IMR-90 (cell line): ENCODE results near the gene FSTL1. TPM values are rescaled to one million over a fixed set of nuclear protein-coding genes. Genes with fewer than 3 reads are reported as not detected.

Experiments
- ATAC-seq: fragments of 200-7000 bp; cut with Tn5 transposase; 2 replicates; pipeline ENCODE4 v1.9.1; 2020; ENCODE audit warnings: low read depth, mild to moderate bottlenecking, moderate library complexity
- BruUV-seq: library from RNA; stranded (reverse); fragments of 400-500 nt; replicated peaks from 2 replicates; lab custom pipeline; 2021; lab: Mats Ljungman, UMichigan
- CTCF ChIA-PET: fragments of 300-600 bp; formaldehyde crosslinking; extraction: SDS; loops from one replicate; lab custom pipeline; 2021; ENCODE audit warnings: antibody characterized with exemption; lab: Yijun Ruan, JAX
- POLR2A ChIA-PET: fragments of 300-600 bp; sonication (Branson Sonifier 250); formaldehyde crosslinking; loops from one replicate; lab custom pipeline; 2022; ENCODE audit warnings: antibody characterized with exemption; ENCODE audit not compliant: unreplicated experiment; lab: Charles Lee
- DNase-seq: peaks from one replicate; pipeline ENCODE4 v3.0.0; 2013
- H2AFZ ChIP-seq: replicated peaks from 2 replicates; pipeline ENCODE3; 2013; ENCODE audit warnings: low read length, mild to moderate bottlenecking; ENCODE audit not compliant: poor library complexity
- H2AK5ac ChIP-seq: 2 replicates; pipeline ENCODE4 v1.6.1; 2013; ENCODE audit warnings: low read depth, low read length, inconsistent platforms
- H2AK9ac ChIP-seq: replicated peaks from 2 replicates; pipeline ENCODE3; 2013; ENCODE audit warnings: mild to moderate bottlenecking, low read depth, low read length, moderate library complexity; ENCODE audit not compliant: poor library complexity
- H2BK120ac ChIP-seq: 2 replicates; pipeline ENCODE4 v1.6.1; 2013; ENCODE audit warnings: low read depth, low read length, inconsistent platforms
- H2BK15ac ChIP-seq: 3 replicates; pipeline ENCODE4 v1.6.1; 2013; ENCODE audit warnings: low read depth, low read length, inconsistent platforms
- H2BK20ac ChIP-seq: 2 replicates; pipeline ENCODE4 v1.6.1; 2013; ENCODE audit warnings: low read depth, mild to moderate bottlenecking, inconsistent platforms, low read length, moderate library complexity
- H2BK5ac ChIP-seq: 2 replicates; pipeline ENCODE4 v1.6.1; 2013; ENCODE audit warnings: mild to moderate bottlenecking, low read depth, low read length, inconsistent platforms; ENCODE audit not compliant: poor library complexity, severe bottlenecking
- H3K14ac ChIP-seq: replicated peaks from 2 replicates; pipeline ENCODE4 v1.6.1; 2013; ENCODE audit warnings: low read depth, low read length, inconsistent platforms
- H3K18ac ChIP-seq: 2 replicates; pipeline ENCODE4 v1.6.1; 2013; ENCODE audit warnings: low read depth, low read length, control low read depth
- H3K23ac ChIP-seq: 2 replicates; pipeline ENCODE4 v1.6.1; 2013; ENCODE audit warnings: low read depth, low read length, inconsistent platforms
- H3K27ac ChIP-seq: 2 replicates; pipeline ENCODE4 v1.5.1; 2013; ENCODE audit warnings: mild to moderate bottlenecking, control low read depth, low read length; ENCODE audit not compliant: insufficient read depth
- H3K27me3 ChIP-seq: 2 replicates; pipeline ENCODE4 v1.6.1; 2013; ENCODE audit warnings: low read length; ENCODE audit not compliant: control insufficient read depth, insufficient read depth
- H3K36me3 ChIP-seq: 2 replicates; pipeline ENCODE4 v1.6.1; 2013; ENCODE audit warnings: low read length, mixed read lengths; ENCODE audit not compliant: control insufficient read depth, insufficient read depth
- H3K4ac ChIP-seq: 2 replicates; pipeline ENCODE4 v1.6.1; 2013; ENCODE audit warnings: low read depth, low read length, inconsistent platforms
- H3K4me1 ChIP-seq: 2 replicates; pipeline ENCODE4 v1.6.1; 2013; ENCODE audit warnings: low read length, mixed read lengths; ENCODE audit not compliant: control insufficient read depth, insufficient read depth
- H3K4me2 ChIP-seq: 2 replicates; pipeline ENCODE4 v1.6.1; 2013; ENCODE audit warnings: low read depth, mild to moderate bottlenecking, control low read depth, low read length, moderate library complexity
- H3K4me3 ChIP-seq: 2 replicates; pipeline ENCODE4 v1.5.1; 2013; ENCODE audit warnings: low read depth, mild to moderate bottlenecking, control low read depth, low read length, moderate library complexity; ENCODE audit not compliant: insufficient read depth
- H3K56ac ChIP-seq: 2 replicates; pipeline ENCODE4 v1.6.1; 2013; ENCODE audit warnings: low read length, inconsistent platforms; ENCODE audit not compliant: insufficient read depth; ENCODE audit errors: extremely low read depth
- H3K79me1 ChIP-seq, 2 experiments: 2 replicates each; pipeline ENCODE4 v1.6.1; 2013; ENCODE audit warnings: low read length in 2 of 2, inconsistent platforms in 1 of 2, low read depth in 1 of 2
- H3K9ac ChIP-seq: 2 replicates; pipeline ENCODE4 v1.6.1; 2013; ENCODE audit warnings: low read depth, low read length, control low read depth
- H3K9me1 ChIP-seq: 2 replicates; pipeline ENCODE4 v1.6.1; 2013; ENCODE audit warnings: low read length, inconsistent platforms; ENCODE audit not compliant: insufficient read depth
- H3K9me3 ChIP-seq: 2 replicates; pipeline ENCODE4 v1.6.1; 2013; ENCODE audit warnings: low read length; ENCODE audit not compliant: control insufficient read depth, insufficient read depth
- H4K20me1 ChIP-seq: 2 replicates; pipeline ENCODE4 v1.6.1; 2013; ENCODE audit warnings: low read length, inconsistent platforms; ENCODE audit not compliant: insufficient read depth
- H4K5ac ChIP-seq: 2 replicates; pipeline ENCODE4 v1.6.1; 2013; ENCODE audit warnings: mild to moderate bottlenecking, low read depth, low read length, control low read depth
- H4K8ac ChIP-seq, 2 experiments: 2 replicates each; pipeline ENCODE4 v1.6.1; 2013; ENCODE audit warnings: low read depth in 2 of 2, low read length in 2 of 2, control low read depth in 1 of 2, inconsistent platforms in 1 of 2
- H4K91ac ChIP-seq: 2 replicates; pipeline ENCODE4 v1.6.1; 2013; ENCODE audit warnings: low read depth, low read length, inconsistent platforms; ENCODE audit not compliant: insufficient read depth
- BHLHE40 ChIP-seq: fragments of 150-350 bp; IDR thresholded peaks from 2 replicates; pipeline ENCODE4 v1.6.1; 2016; ENCODE audit warnings: mild to moderate bottlenecking, low read depth, low read length
- CEBPB ChIP-seq: IDR thresholded peaks from 2 replicates; pipeline ENCODE4 v1.6.1; 2012; ENCODE audit warnings: low read depth, low read length, improper control_type of control experiment
- CHD1 ChIP-seq: IDR thresholded peaks from 2 replicates; pipeline ENCODE4 v1.6.1; 2012; ENCODE audit warnings: low read depth, low read length, improper control_type of control experiment
- ELK1 ChIP-seq: fragments of 150-350 bp; IDR thresholded peaks from 2 replicates; pipeline ENCODE4 v1.6.1; 2016; ENCODE audit warnings: low read depth, mild to moderate bottlenecking, low read length, moderate library complexity, borderline replicate concordance
- FOS ChIP-seq: fragments of 150-350 bp; IDR thresholded peaks from 2 replicates; pipeline ENCODE4 v1.6.1; 2016; ENCODE audit warnings: low read depth, low read length
- MAFK ChIP-seq: IDR thresholded peaks from 2 replicates; pipeline ENCODE4 v1.6.1; 2012; ENCODE audit warnings: low read depth, low read length, improper control_type of control experiment
- MAZ ChIP-seq: IDR thresholded peaks from 2 replicates; pipeline ENCODE4 v1.6.1; 2012; ENCODE audit warnings: low read depth, mild to moderate bottlenecking, low read length, improper control_type of control experiment, moderate library complexity, borderline replicate concordance
- MXI1 ChIP-seq: IDR thresholded peaks from 2 replicates; pipeline ENCODE4 v1.6.1; 2012; ENCODE audit warnings: low read depth, mild to moderate bottlenecking, low read length, moderate library complexity, borderline replicate concordance
- POLR2A ChIP-seq: IDR thresholded peaks from 2 replicates; pipeline ENCODE4 v1.6.1; 2012; ENCODE audit warnings: mild to moderate bottlenecking, low read depth, low read length
- RAD21 ChIP-seq: IDR thresholded peaks from 2 replicates; pipeline ENCODE4 v1.6.1; 2012; ENCODE audit warnings: low read length, improper control_type of control experiment
- RCOR1 ChIP-seq: IDR thresholded peaks from 2 replicates; pipeline ENCODE4 v1.6.1; 2012; ENCODE audit warnings: mild to moderate bottlenecking, low read length, improper control_type of control experiment; ENCODE audit not compliant: insufficient replicate concordance
- WGBS, 2 experiments: methylation state at CpG; one replicate each; pipeline versions ENCODE4 v1.1.5 to v1.1.7; 2013; ENCODE audit warnings: missing lambda C conversion rate in 2 of 2; ENCODE audit not compliant: insufficient read length in 1 of 2; ENCODE audit errors: extremely low coverage in 2 of 2; 5-methylcytosine and 5-hydroxymethylcytosine counted together
- dilution Hi-C: fragments of 300-500 bp; cut with HindIII; formaldehyde crosslinking; loops from one replicate; pipeline ENCODE4 v1.14.3; 2018; ENCODE audit warnings: low sequenced_read_pairs; ENCODE audit not compliant: unreplicated experiment
- in situ Hi-C: fragments of 300-500 bp; cut with MboI; formaldehyde crosslinking; loops from 3 replicates; pipeline ENCODE4 v1.14.3; 2019; ENCODE audit warnings: low sequenced_read_pairs, inconsistent platforms, mixed read lengths
- intact Hi-C: fragments of 100-400 bp; cut with micrococcal nuclease; formaldehyde crosslinking; loops from 2 replicates; pipeline ENCODE4 v1.10.0; 2022
- polyA plus RNA-seq, 3 experiments: library from polyadenylated mRNA; depleted of rRNA; stranded (reverse); fragments of >200 nt; gene quantifications; 2 replicates each; pipeline ENCODE4 v1.2.3, GENCODE V29; 2012; ENCODE audit warnings: low replicate concordance in 1 of 3
- total RNA-seq: library from RNA; depleted of rRNA; stranded (reverse); fragments of >200 nt; gene quantifications from 2 replicates; pipeline ENCODE4 v1.2.3, GENCODE V29; 2012
- TF ChIP-seq, protein P1 (sequence below): conservative IDR thresholded peaks from 2 replicates; pipeline ENCODE4 v1.5.1; 2012; ENCODE audit warnings: mild to moderate bottlenecking, low read depth, low read length, improper control_type of control experiment

The FSTL1 gene
- total and polyA plus RNA-seq, 2 of the 4 experiments (the other 2 are of a cell fraction) = 864 to 1,642 TPM

DNA sequence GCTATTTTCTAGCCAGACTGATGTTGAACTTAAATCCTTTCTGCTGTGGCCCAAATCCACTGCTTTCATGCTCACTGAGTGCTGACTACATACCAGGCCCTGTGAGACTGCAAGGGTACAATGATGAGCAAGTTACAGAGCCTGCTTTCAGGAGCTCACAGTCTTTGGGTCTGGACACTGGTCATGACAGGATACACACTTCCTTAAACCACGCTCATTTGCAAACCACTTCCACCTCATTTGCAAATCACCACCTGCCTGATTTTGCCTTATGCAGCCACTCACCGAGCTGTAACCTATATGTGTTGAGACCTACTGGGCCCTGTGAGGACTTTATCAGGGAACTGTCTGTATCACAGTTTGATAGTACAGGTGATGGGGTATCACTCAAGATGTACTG is 51.4 kb downstream of the FSTL1 start:
- H4K8ac ChIP-seq = no peak overlapping the region
- H2AK5ac ChIP-seq = no peak overlapping the region
- peaks cover 9 to 38% of the 10 kb centered on the region in 2 experiments; a peak in 3 of 4 replicates for H3K79me1 ChIP-seq
- WGBS, 2 experiments = 100% methylated on average over 1 of the region's 2 CpGs; no CpG with 5 or more reads in 1 of the 2 experiments
- BruUV-seq = no TSS peak
- H4K91ac ChIP-seq = no peak overlapping the region
- in situ Hi-C loops = no loop called here
- no peak overlapping the region for H3K9ac ChIP-seq
- H2BK120ac ChIP-seq = no peak overlapping the region
- H2BK5ac ChIP-seq = no peak overlapping the region
- peaks cover 76% of the 10 kb centered on the region for H3K36me3 ChIP-seq
- no peaks in the 10 kb centered on the region for H3K27me3 ChIP-seq
- H4K20me1 ChIP-seq = peaks cover 11% of the 10 kb centered on the region
- TF ChIP-seq CEBPB (no peak), MAFK (no peak), RCOR1 (no peak), BHLHE40 (no peak), RAD21 (no peak), CHD1 (no peak), POLR2A (no peak), FOS (no peak), ELK1 (no peak), MXI1 (no peak), MAZ (no peak)
- TF ChIP-seq, protein P1, sequence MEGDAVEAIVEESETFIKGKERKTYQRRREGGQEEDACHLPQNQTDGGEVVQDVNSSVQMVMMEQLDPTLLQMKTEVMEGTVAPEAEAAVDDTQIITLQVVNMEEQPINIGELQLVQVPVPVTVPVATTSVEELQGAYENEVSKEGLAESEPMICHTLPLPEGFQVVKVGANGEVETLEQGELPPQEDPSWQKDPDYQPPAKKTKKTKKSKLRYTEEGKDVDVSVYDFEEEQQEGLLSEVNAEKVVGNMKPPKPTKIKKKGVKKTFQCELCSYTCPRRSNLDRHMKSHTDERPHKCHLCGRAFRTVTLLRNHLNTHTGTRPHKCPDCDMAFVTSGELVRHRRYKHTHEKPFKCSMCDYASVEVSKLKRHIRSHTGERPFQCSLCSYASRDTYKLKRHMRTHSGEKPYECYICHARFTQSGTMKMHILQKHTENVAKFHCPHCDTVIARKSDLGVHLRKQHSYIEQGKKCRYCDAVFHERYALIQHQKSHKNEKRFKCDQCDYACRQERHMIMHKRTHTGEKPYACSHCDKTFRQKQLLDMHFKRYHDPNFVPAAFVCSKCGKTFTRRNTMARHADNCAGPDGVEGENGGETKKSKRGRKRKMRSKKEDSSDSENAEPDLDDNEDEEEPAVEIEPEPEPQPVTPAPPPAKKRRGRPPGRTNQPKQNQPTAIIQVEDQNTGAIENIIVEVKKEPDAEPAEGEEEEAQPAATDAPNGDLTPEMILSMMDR = no peak
- ChIA-PET POLR2A (no interaction called here), CTCF (no interaction called here)
- H3K18ac ChIP-seq = no peak overlapping the region
- H3K4me1 ChIP-seq = no peaks in the 10 kb centered on the region
- no peak overlapping the region for H4K5ac ChIP-seq
- no peak overlapping the region for H3K4me3 ChIP-seq
- H3K23ac ChIP-seq = no peak overlapping the region
- dilution Hi-C loops = no loop called here
- H3K56ac ChIP-seq = no peak overlapping the region
- H2BK20ac ChIP-seq = no peak overlapping the region
- H3K27ac ChIP-seq = no peak overlapping the region
- H2AK9ac ChIP-seq = no peak overlapping the region
- H3K9me1 ChIP-seq = peaks cover 4% of the 10 kb centered on the region; the same call in 1 of the 2 replicates
- H2AFZ ChIP-seq = no peak overlapping the region
- no peak overlapping the region for H3K4me2 ChIP-seq
- H3K9me3 ChIP-seq = no peaks in the 10 kb centered on the region
- H3K4ac ChIP-seq = no peak overlapping the region
- H3K14ac ChIP-seq = no peak overlapping the region
- H2BK15ac ChIP-seq = no peak overlapping the region
- no peak for ATAC-seq
- DNase-seq = no peak
- intact Hi-C loops = loop anchor here (10.0 kb wide), 1 partner anchor 305 kb away; the partner anchor contains the start of gene GSK3B
